Upper lobe of left lung (tissue), 6 donors: ENCODE measurements around the gene VPS39. TPM values are rescaled to one million over a fixed set of nuclear protein-coding genes. Genes with fewer than 3 reads are reported as not detected.

Experiments used
- ATAC-seq, 2 donors: fragments of 200-7000 bp; cut with Tn5 transposase; one replicate each; pipeline ENCODE4 v1.9.1; 2022; ENCODE audit warnings: mild to moderate bottlenecking in 2 of 2, moderate library complexity in 2 of 2; ENCODE audit not compliant: low FRiP score in 2 of 2
- DNase-seq, 2 donors: peaks; one replicate each; pipeline ENCODE4 v3.0.0-alpha.2; 2019 to 2020
- H3K27ac ChIP-seq, 4 donors: fragments of 200-600 bp; sonication (generic); one replicate each; pipeline ENCODE4 v1.5.1; 2016 to 2019
- H3K27me3 ChIP-seq, 4 donors: fragments of 200-600 bp; sonication (generic); one replicate each; pipeline ENCODE4 v1.5.1; 2017 to 2019
- H3K36me3 ChIP-seq, 4 donors: fragments of 200-600 bp; sonication (generic); one replicate each; pipeline ENCODE4 v1.5.1; 2016 to 2019
- H3K4me1 ChIP-seq, 4 donors: fragments of 200-600 bp; sonication (generic); one replicate each; pipeline ENCODE4 v1.5.1; 2018 to 2019
- H3K4me3 ChIP-seq, 4 donors: fragments of 200-600 bp; sonication (generic); one replicate each; pipeline ENCODE4 v1.5.1; 2017 to 2019; ENCODE audit warnings: mild to moderate bottlenecking in 2 of 4, moderate library complexity in 1 of 4
- H3K9me3 ChIP-seq, 4 donors: fragments of 200-600 bp; sonication (generic); one replicate each; pipeline ENCODE4 v1.5.1; 2018 to 2019
- CTCF ChIP-seq, 6 experiments: fragments of 450-650 bp in 4 of 6; fragments of 200-600 bp in 2 of 6; sonication (generic) in 2 of 6; IDR thresholded peaks; one replicate each; pipeline ENCODE4 v1.5.1; 2016 to 2019; ENCODE audit warnings: antibody characterized with exemption in 6 of 6
- EP300 ChIP-seq, 4 donors: sonication (generic); formaldehyde crosslinking; IDR thresholded peaks; one replicate each; pipeline ENCODE4 v1.5.1; 2017; ENCODE audit warnings: antibody characterized with exemption in 4 of 4, control low read depth in 2 of 4
- POLR2A ChIP-seq, 4 donors: fragments of 450-650 bp; IDR thresholded peaks; one replicate each; pipeline ENCODE4 v1.5.1; 2016 to 2017; ENCODE audit warnings: antibody characterized with exemption in 4 of 4, mild to moderate bottlenecking in 2 of 4
- POLR2AphosphoS5 ChIP-seq, 2 donors: sonication (generic); formaldehyde crosslinking; IDR thresholded peaks; one replicate each; pipeline ENCODE4 v1.5.1; 2017; ENCODE audit warnings: antibody characterized with exemption in 2 of 2
- WGBS, 2 donors: methylation state at CpG; one replicate each; pipeline ENCODE4 v1.1.5; 2017 to 2018; 5-methylcytosine and 5-hydroxymethylcytosine counted together
- total RNA-seq, 6 donors: library from RNA; depleted of rRNA in 4 of 6; stranded (reverse); fragments of >200 nt in 4 of 6; gene quantifications; one replicate each; pipeline versions ENCODE4 v1.1.0 to v1.2.1, GENCODE V29; 2016 to 2021
- donor health status: DM: no; HTN: no; CAD: no; lungs with moderate emphysema.
- donor health status: DM: no; HTN: yes; CAD: no; lungs with severe emphysema.

The VPS39 gene
- total RNA-seq, 6 donors from 2014 or later: 56.4 to 325 (median 85.3) TPM

- H3K9me3 ChIP-seq: no peaks in the 10 kb centered on the region
- no peaks in the 10 kb centered on the region for H3K36me3 ChIP-seq
- TF ChIP-seq CTCF (IDR thresholded peaks at IDR 0.05) (no peak), EP300 (IDR thresholded peaks at IDR 0.05) (no peak), POLR2AphosphoS5 (IDR thresholded peaks at IDR 0.05) (no peak), POLR2A (IDR thresholded peaks at IDR 0.05) (no peak)
- peak overlapping the region in 1 of 4 donors; percentile 52 for H3K27ac ChIP-seq
- H3K4me3 ChIP-seq: no peak overlapping the region
- no peak for ATAC-seq
- WGBS, 2 donors: 73 to 88% methylated on average over 5 to 6 of the region's 6 CpGs
- DNase-seq: no peak
- H3K27me3 ChIP-seq: no peaks in the 10 kb centered on the region
- H3K4me1 ChIP-seq: peaks cover 0 to 19% (median 12%) of the 10 kb centered on the region in 4 donors
These were observed 87.1 kb downstream of the VPS39 start for GRCh38 chr15:42121021-42121420.

- ATAC-seq (no peak), DNase-seq (no peak)
- Histone ChIP-seq H3K9me3 (no peaks in the 10 kb centered on the region), H3K36me3 (no peaks in the 10 kb centered on the region), H3K4me3 (no peak overlapping the region), H3K4me1 (peaks cover 0 to 19% (median 12%) of the 10 kb centered on the region in 4 donors), H3K27ac (no peak overlapping the region), H3K27me3 (no peaks in the 10 kb centered on the region)
- WGBS, 2 donors: 81 to 85% methylated on average over 1 of the region's 1 CpG
- TF ChIP-seq CTCF (IDR thresholded peaks at IDR 0.05) (no peak), POLR2AphosphoS5 (IDR thresholded peaks at IDR 0.05) (no peak), EP300 (IDR thresholded peaks at IDR 0.05) (no peak), POLR2A (IDR thresholded peaks at IDR 0.05) (no peak)
These were observed 87.8 kb downstream of the VPS39 start for GRCh38 chr15:42120285-42120684.

GRCh38 chr15:42119446-42119760 lies 88.7 kb downstream of the VPS39 start:
- no peak for DNase-seq

GRCh38 chr15:42118650-42119445 lies 89.3 kb downstream of the VPS39 start:
- Histone ChIP-seq H3K27ac (no peak overlapping the region), H3K4me1 (peaks cover 0 to 19% (median 12%) of the 10 kb centered on the region in 4 donors), H3K27me3 (no peaks in the 10 kb centered on the region), H3K36me3 (no peaks in the 10 kb centered on the region), H3K9me3 (no peaks in the 10 kb centered on the region), H3K4me3 (peak overlapping the region in 1 of 4 donors; percentile 4)
- DNase-seq (no peak), ATAC-seq (peak in 1 of 2 donors; percentile 31)
- TF ChIP-seq POLR2AphosphoS5 (IDR thresholded peaks at IDR 0.05) (no peak), CTCF (IDR thresholded peaks at IDR 0.05) (no peak), EP300 (IDR thresholded peaks at IDR 0.05) (no peak), POLR2A (IDR thresholded peaks at IDR 0.05) (no peak)
- 35 to 48% methylated on average over 10 of the region's 10 CpGs for WGBS, 2 donors

More at GRCh38 chr15:42119446-42119760, 88.7 kb downstream of the VPS39 start:
- WGBS, 2 donors: 67 to 76% methylated on average over 5 of the region's 5 CpGs
- Histone ChIP-seq H3K36me3 (no peaks in the 10 kb centered on the region), H3K4me1 (peaks cover 0 to 19% (median 12%) of the 10 kb centered on the region in 4 donors), H3K27me3 (no peaks in the 10 kb centered on the region), H3K9me3 (no peaks in the 10 kb centered on the region), H3K4me3 (peak overlapping the region in 1 of 4 donors; percentile 4), H3K27ac (no peak overlapping the region)
- ATAC-seq: no peak
- TF ChIP-seq POLR2A (IDR thresholded peaks at IDR 0.05): no peak
- no peak for TF ChIP-seq EP300 (IDR thresholded peaks at IDR 0.05)

- 49 to 53% methylated on average over 4 of the region's 4 CpGs for WGBS, 2 donors
- Histone ChIP-seq H3K4me1 (peaks cover 5 to 12% (median 9%) of the 10 kb centered on the region in 4 donors), H3K27me3 (no peaks in the 10 kb centered on the region), H3K36me3 (no peaks in the 10 kb centered on the region), H3K4me3 (no peak overlapping the region), H3K9me3 (no peaks in the 10 kb centered on the region), H3K27ac (no peak overlapping the region)
- TF ChIP-seq EP300 (IDR thresholded peaks at IDR 0.05) (no peak), POLR2AphosphoS5 (IDR thresholded peaks at IDR 0.05) (no peak), POLR2A (IDR thresholded peaks at IDR 0.05) (no peak)
- ATAC-seq (no peak), DNase-seq (no peak)
These were observed 96.2 kb downstream of the VPS39 start for GRCh38 chr15:42111924-42112323.
